ENCODE results near the gene CEBPG. TPM values are rescaled to one million over a fixed set of nuclear protein-coding genes. Genes with fewer than 3 reads are reported as not detected.

CEBPG gene
- total and polyA plus RNA-seq, 4 donors, result 21.5 to 29.7 (median 24.7) TPM

DNA sequence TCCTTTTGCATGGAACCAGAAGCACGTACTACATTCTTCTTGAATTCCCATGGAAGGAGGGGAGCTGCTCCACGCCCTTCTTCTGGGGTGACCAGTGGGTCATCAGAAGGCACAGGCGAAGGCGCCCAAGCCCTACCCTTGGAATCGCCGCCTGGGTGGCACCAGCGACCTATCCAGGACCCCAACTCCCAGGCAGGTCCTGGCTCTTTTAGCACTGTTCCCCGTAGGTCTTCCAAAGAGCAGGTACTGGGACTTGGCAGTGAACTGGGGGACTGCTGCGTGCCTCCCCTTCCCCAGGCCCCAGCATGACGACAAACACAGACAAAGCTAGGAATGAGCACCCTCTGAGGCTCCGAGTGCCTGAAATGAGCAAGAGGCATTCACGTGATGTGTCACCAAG lies 45.0 kb downstream of the CEBPG start:
- TF ChIP-seq, protein P1, sequence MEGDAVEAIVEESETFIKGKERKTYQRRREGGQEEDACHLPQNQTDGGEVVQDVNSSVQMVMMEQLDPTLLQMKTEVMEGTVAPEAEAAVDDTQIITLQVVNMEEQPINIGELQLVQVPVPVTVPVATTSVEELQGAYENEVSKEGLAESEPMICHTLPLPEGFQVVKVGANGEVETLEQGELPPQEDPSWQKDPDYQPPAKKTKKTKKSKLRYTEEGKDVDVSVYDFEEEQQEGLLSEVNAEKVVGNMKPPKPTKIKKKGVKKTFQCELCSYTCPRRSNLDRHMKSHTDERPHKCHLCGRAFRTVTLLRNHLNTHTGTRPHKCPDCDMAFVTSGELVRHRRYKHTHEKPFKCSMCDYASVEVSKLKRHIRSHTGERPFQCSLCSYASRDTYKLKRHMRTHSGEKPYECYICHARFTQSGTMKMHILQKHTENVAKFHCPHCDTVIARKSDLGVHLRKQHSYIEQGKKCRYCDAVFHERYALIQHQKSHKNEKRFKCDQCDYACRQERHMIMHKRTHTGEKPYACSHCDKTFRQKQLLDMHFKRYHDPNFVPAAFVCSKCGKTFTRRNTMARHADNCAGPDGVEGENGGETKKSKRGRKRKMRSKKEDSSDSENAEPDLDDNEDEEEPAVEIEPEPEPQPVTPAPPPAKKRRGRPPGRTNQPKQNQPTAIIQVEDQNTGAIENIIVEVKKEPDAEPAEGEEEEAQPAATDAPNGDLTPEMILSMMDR (IDR thresholded peaks at IDR 0.05; ENCODE audit: control extremely low read depth, extremely low read depth), result no peak
- 89 to 93% methylated on average over 12 of the region's 12 CpGs for WGBS, 2 donors

DNA sequence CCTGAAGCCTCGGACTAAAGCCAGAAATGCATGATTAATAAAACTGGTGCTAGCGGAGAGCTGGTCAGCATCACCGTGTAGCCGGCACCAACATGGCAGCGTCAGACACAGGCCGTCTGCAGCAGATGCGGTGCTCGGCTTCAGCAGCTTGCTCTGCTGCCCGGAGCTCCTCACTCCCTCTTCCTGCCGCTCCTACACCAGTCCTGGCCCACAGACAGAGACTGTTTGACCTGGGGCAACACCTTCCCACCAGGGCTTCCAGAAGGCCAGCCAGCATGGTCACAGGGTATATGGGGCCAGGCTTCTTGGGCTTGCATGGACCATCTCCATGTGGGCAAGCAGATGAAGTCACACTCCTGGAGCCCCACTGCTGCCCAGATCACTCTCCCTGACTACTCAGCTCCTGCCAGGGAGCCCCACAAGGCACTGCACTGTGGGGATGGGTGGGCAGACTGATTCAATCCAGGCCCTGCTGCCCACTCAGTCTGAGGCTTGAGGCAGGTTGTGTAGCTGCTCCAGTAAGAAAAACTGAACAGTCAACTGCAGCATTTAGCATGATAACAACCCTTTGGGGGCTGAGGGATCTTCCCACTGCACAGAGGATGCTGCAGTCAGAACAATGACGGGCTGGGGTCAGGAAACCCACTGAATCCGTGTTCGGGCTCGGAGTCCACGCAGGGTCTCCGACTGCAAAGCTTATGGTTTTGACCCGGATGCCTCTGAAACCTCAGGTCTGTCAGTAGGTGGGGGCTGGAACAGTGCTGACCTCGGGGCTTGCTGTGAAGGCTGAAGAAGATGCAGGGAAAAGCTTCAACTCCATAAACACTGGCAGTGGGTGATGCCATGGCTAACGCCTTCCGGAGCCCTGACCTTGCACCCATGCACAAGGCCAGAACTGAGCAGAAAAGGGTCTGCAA lies 45.6 kb downstream of the CEBPG start:
- TF ChIP-seq, protein P1 (IDR thresholded peaks at IDR 0.05; ENCODE audit: control extremely low read depth, extremely low read depth), result no peak
- Histone ChIP-seq H3K27me3 (ENCODE audit: control insufficient read depth in 3 of 3, insufficient read depth in 3 of 3, low read length in 2 of 3) (no peaks in the 10 kb centered on the region), H3K9me3 (ENCODE audit: control insufficient read depth in 4 of 4, insufficient read depth in 3 of 4, low read length in 3 of 4) (no peaks in the 10 kb centered on the region), H3K9ac (ENCODE audit: insufficient read depth in 1 of 2, low read length in 2 of 2) (no peak overlapping the region), H3K36me3 (ENCODE audit: control insufficient read depth in 4 of 4, insufficient read depth in 4 of 4, low read length in 4 of 4) (no peaks in the 10 kb centered on the region), H3K4me3 (no peak overlapping the region), H3K27ac (ENCODE audit: low read depth in 1 of 2, low read length in 1 of 2) (no peak overlapping the region), H3K4me1 (ENCODE audit: control insufficient read depth in 5 of 5, insufficient read depth in 5 of 5, low read length in 5 of 5) (peaks cover 0 to 2% (median 0%) of the 10 kb centered on the region in 5 donors)
- ATAC-seq (ENCODE audit: insufficient read depth, low FRiP score), result no peak
- no peak for DNase-seq
- WGBS, 2 donors, result 88 to 95% methylated on average over 16 to 20 of the region's 20 CpGs

More for the DNA sequence above, 45.0 kb downstream of the CEBPG start:
- no peak overlapping the region for H3K27ac ChIP-seq (ENCODE audit: low read depth in 1 of 2, low read length in 1 of 2)
- H3K4me1 ChIP-seq (ENCODE audit: control insufficient read depth in 5 of 5, insufficient read depth in 5 of 5, low read length in 5 of 5), result peaks cover 0 to 2% (median 0%) of the 10 kb centered on the region in 5 donors
- no peaks in the 10 kb centered on the region for H3K36me3 ChIP-seq (ENCODE audit: control insufficient read depth in 4 of 4, insufficient read depth in 4 of 4, low read length in 4 of 4)
- ATAC-seq (ENCODE audit: insufficient read depth, low FRiP score), result no peak
- no peak for DNase-seq
- no peaks in the 10 kb centered on the region for H3K27me3 ChIP-seq (ENCODE audit: control insufficient read depth in 3 of 3, insufficient read depth in 3 of 3, low read length in 2 of 3)
- H3K4me3 ChIP-seq, result no peak overlapping the region
- H3K9ac ChIP-seq (ENCODE audit: insufficient read depth in 1 of 2, low read length in 2 of 2), result no peak overlapping the region
- no peaks in the 10 kb centered on the region for H3K9me3 ChIP-seq (ENCODE audit: control insufficient read depth in 4 of 4, insufficient read depth in 3 of 4, low read length in 3 of 4)

DNA sequence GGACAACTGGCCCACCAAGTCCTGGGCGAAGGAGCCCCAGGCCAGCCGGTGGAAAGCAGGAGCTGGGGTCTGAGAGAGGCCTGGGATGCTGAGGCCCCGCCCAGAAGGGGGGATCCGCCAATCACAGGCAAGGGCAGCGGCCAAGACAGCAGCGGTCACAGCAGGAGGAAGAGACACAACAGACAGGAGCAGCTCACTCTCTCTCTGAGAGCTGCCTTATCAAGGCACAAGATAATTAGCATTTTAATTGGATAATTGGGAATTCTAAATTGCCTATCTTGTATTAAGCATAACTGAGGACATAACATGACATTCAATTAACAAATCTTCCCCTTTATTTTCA lies 46.2 kb downstream of the CEBPG start:
- ATAC-seq (ENCODE audit: insufficient read depth, low FRiP score), result no peak
- no peak for DNase-seq

More for the DNA sequence above, 46.2 kb downstream of the CEBPG start:
- TF ChIP-seq, protein P1 (IDR thresholded peaks at IDR 0.05; ENCODE audit: control extremely low read depth, extremely low read depth), result no peak
- no peak overlapping the region for H3K27ac ChIP-seq (ENCODE audit: low read depth in 1 of 2, low read length in 1 of 2)
- no peak overlapping the region for H3K9ac ChIP-seq (ENCODE audit: insufficient read depth in 1 of 2, low read length in 2 of 2)
- H3K9me3 ChIP-seq (ENCODE audit: control insufficient read depth in 4 of 4, insufficient read depth in 3 of 4, low read length in 3 of 4), result no peaks in the 10 kb centered on the region
- no peaks in the 10 kb centered on the region for H3K27me3 ChIP-seq (ENCODE audit: control insufficient read depth in 3 of 3, insufficient read depth in 3 of 3, low read length in 2 of 3)
- no peaks in the 10 kb centered on the region for H3K36me3 ChIP-seq (ENCODE audit: control insufficient read depth in 4 of 4, insufficient read depth in 4 of 4, low read length in 4 of 4)
- peaks cover 0 to 2% (median 0%) of the 10 kb centered on the region in 5 donors for H3K4me1 ChIP-seq (ENCODE audit: control insufficient read depth in 5 of 5, insufficient read depth in 5 of 5, low read length in 5 of 5)
- 61 to 75% methylated on average over 6 of the region's 6 CpGs for WGBS, 2 donors
- no peak overlapping the region for H3K4me3 ChIP-seq
